Measurements from ENCODE around the gene PCDHGA1.

PCDHGA1 gene

GRCh38 chr5:141516672-141517025 is 186.3 kb downstream of the PCDHGA1 start (continued):
- TF ChIP-seq ZNF148 (tag by site-specific recombination; IDR thresholded peaks at IDR 0.05; ENCODE audit: borderline replicate concordance) (no peak), ZNF133 (tag by site-specific recombination; IDR thresholded peaks at IDR 0.05) (no peak), ZNF169 (tag by site-specific recombination; IDR thresholded peaks at IDR 0.05) (no peak), ZNF202 (tag by site-specific recombination; IDR thresholded peaks at IDR 0.05; ENCODE audit: borderline replicate concordance) (no peak), ZNF174 (tag by site-specific recombination; IDR thresholded peaks at IDR 0.05) (no peak), AEBP2 (tag by site-specific recombination; IDR thresholded peaks at IDR 0.05; ENCODE audit: borderline replicate concordance) (no peak), ZNF394 (tag by site-specific recombination; IDR thresholded peaks at IDR 0.05; ENCODE audit: borderline replicate concordance) (no peak), ZNF292 (tag by site-specific recombination; IDR thresholded peaks at IDR 0.05; ENCODE audit: borderline replicate concordance, low read depth) (no peak), ZNF521 (tag by site-specific recombination; IDR thresholded peaks at IDR 0.05) (no peak), ZNF645 (tag by site-specific recombination; IDR thresholded peaks at IDR 0.05) (no peak), FEZF1 (tag by site-specific recombination; IDR thresholded peaks at IDR 0.05) (no peak), ZNF670 (tag by site-specific recombination; IDR thresholded peaks at IDR 0.05; ENCODE audit: low read depth) (no peak)

GRCh38 chr5:141517312-141517711 is 187.0 kb downstream of the PCDHGA1 start:
- Histone ChIP-seq H3K4me3 (ENCODE audit: low read depth, low read length) (no peak overlapping the region), H3K27ac (ENCODE audit: extremely low read depth, low read depth, low read length) (no peak overlapping the region), H3K4me1 (ENCODE audit: control insufficient read depth, insufficient read depth, low read length) (peaks cover 8% of the 10 kb centered on the region), H3K36me3 (ENCODE audit: control insufficient read depth in 2 of 2, insufficient read depth in 1 of 2, low read length in 2 of 2) (peaks cover 11 to 76% of the 10 kb centered on the region in 2 experiments), H3K9me3 (ENCODE audit: control insufficient read depth, insufficient read depth, low read depth, low read length) (no peaks in the 10 kb centered on the region)
- TF ChIP-seq ZFP37 (tag by site-specific recombination; IDR thresholded peaks at IDR 0.05) = no peak
- peak; percentile 36 for TF ChIP-seq ZFHX2 (tag by site-specific recombination; conservative IDR thresholded peaks at IDR 0.05)
- no peak for TF ChIP-seq ZSCAN23 (tag by site-specific recombination; IDR thresholded peaks at IDR 0.05)
- 0 out of 2 replicates have a peak, but pooled peaks have one; percentile 17 for TF ChIP-seq EGR2 (tag by site-specific recombination; IDR thresholded peaks at IDR 0.05; ENCODE audit: low read depth)
- no peak for TF ChIP-seq ZBTB7A (tag by site-specific recombination; IDR thresholded peaks at IDR 0.05; ENCODE audit: low read depth)
- POLR2A ChIA-PET = no interaction called here
- CTCF ChIA-PET = interaction anchor here (0.8 to 1.5 kb wide), 4 partner anchors 40 to 178 kb away, joined by 3 to 9 read pairs (median 6); partner anchors contain the start of genes PCDHGA11 and PCDHGA2

GRCh38 chr5:141517880-141518617 is 187.7 kb downstream of the PCDHGA1 start:
- CTCF ChIA-PET = interaction anchor here (0.6 to 1.5 kb wide), 4 partner anchors 40 to 121 kb away, joined by 3 to 9 read pairs (median 6); partner anchors contain the start of gene PCDHGA11

More at GRCh38 chr5:141517880-141518617, 187.7 kb downstream of the PCDHGA1 start:
- H3K9me3 ChIP-seq (ENCODE audit: control insufficient read depth, insufficient read depth, low read depth, low read length) = no peaks in the 10 kb centered on the region
- H3K4me3 ChIP-seq (ENCODE audit: low read depth, low read length) = no peak overlapping the region
- H3K36me3 ChIP-seq (ENCODE audit: control insufficient read depth in 2 of 2, insufficient read depth in 1 of 2, low read length in 2 of 2) = peaks cover 16 to 80% of the 10 kb centered on the region in 2 experiments
- TF ChIP-seq ZNF426 (tag by site-specific recombination; IDR thresholded peaks at IDR 0.05) (no peak), OVOL3 (tag by site-specific recombination; IDR thresholded peaks at IDR 0.05) (no peak), ZNF645 (tag by site-specific recombination; IDR thresholded peaks at IDR 0.05) (no peak), ZNF335 (tag by site-specific recombination; conservative IDR thresholded peaks at IDR 0.05) (no peak), ZNF121 (tag by site-specific recombination; IDR thresholded peaks at IDR 0.05) (no peak), ZNF362 (tag by site-specific recombination; IDR thresholded peaks at IDR 0.05) (no peak), ZBTB48 (tag by site-specific recombination; IDR thresholded peaks at IDR 0.05) (no peak)
- POLR2A ChIA-PET = no interaction called here
- H3K4me1 ChIP-seq (ENCODE audit: control insufficient read depth, insufficient read depth, low read length) = peaks cover 8% of the 10 kb centered on the region
- H3K27ac ChIP-seq (ENCODE audit: extremely low read depth, low read depth, low read length) = no peak overlapping the region
